OCI-LY7 (cell line): ENCODE results near the gene KCNH1. TPM values are rescaled to one million over a fixed set of nuclear protein-coding genes. Genes with fewer than 3 reads are reported as not detected.

Source experiments
- BruUV-seq: library from RNA; stranded (reverse); fragments of 400-500 nt; replicated peaks from 2 replicates; lab custom pipeline; 2021; lab: Mats Ljungman, UMichigan
- CTCF ChIA-PET: fragments of 300-600 bp; sonication (Branson Sonifier 250); formaldehyde crosslinking; loops from one replicate; lab custom pipeline; 2022; ENCODE audit warnings: antibody characterized with exemption; ENCODE audit not compliant: unreplicated experiment; lab: Charles Lee
- POLR2A ChIA-PET: fragments of 300-600 bp; sonication (Branson Sonifier 250); formaldehyde crosslinking; loops from one replicate; lab custom pipeline; 2022; ENCODE audit warnings: antibody characterized with exemption; lab: Charles Lee
- DNase-seq: peaks from one replicate; pipeline ENCODE4 v3.0.0-alpha.2; 2015; ENCODE audit warnings: low spot score
- H2AFZ ChIP-seq: fragments of 200-600 bp; sonication (generic), shearing (Covaris generic); 2 replicates; pipeline ENCODE4 v1.6.1; 2014; ENCODE audit warnings: mild to moderate bottlenecking, antibody characterized with exemption, low read length, moderate library complexity
- H3K27ac ChIP-seq: fragments of 200-600 bp; sonication (generic); 2 replicates; pipeline ENCODE4 v1.5.1; 2014; ENCODE audit warnings: mixed run types, low read depth, mild to moderate bottlenecking, moderate library complexity, low read length, inconsistent platforms; ENCODE audit not compliant: poor library complexity, severe bottlenecking
- H3K36me3 ChIP-seq: fragments of 200-600 bp; sonication (generic); 2 replicates; pipeline ENCODE4 v1.6.1; 2014; ENCODE audit warnings: mild to moderate bottlenecking, antibody characterized with exemption, low read length, moderate library complexity, mixed read lengths; ENCODE audit not compliant: insufficient read depth
- H3K4me1 ChIP-seq: fragments of 200-600 bp; sonication (generic); 2 replicates; pipeline ENCODE4 v1.5.1; 2014; ENCODE audit warnings: mild to moderate bottlenecking, low read length; ENCODE audit not compliant: insufficient read depth, poor library complexity, severe bottlenecking
- H3K4me2 ChIP-seq: fragments of 200-600 bp; sonication (generic); 2 replicates; pipeline ENCODE4 v1.6.1; 2014; ENCODE audit warnings: mild to moderate bottlenecking, low read length
- H3K4me3 ChIP-seq: fragments of 200-600 bp; sonication (generic); 2 replicates; pipeline ENCODE4 v1.5.1; 2014; ENCODE audit warnings: mild to moderate bottlenecking, low read depth, low read length; ENCODE audit not compliant: poor library complexity, severe bottlenecking
- H3K79me2 ChIP-seq: fragments of 200-600 bp; sonication (generic); 2 replicates; pipeline ENCODE4 v1.6.1; 2016; ENCODE audit warnings: low read depth, mild to moderate bottlenecking, low read length, moderate library complexity, mixed read lengths; ENCODE audit not compliant: insufficient read depth
- H3K9me2 ChIP-seq: fragments of 200-600 bp; sonication (generic); 2 replicates; pipeline ENCODE4 v1.6.1; 2016; ENCODE audit warnings: mild to moderate bottlenecking, low read length, mixed read lengths; ENCODE audit not compliant: insufficient read depth
- H3K9me3 ChIP-seq: fragments of 200-600 bp; sonication (generic); 2 replicates; pipeline ENCODE4 v1.6.1; 2014; ENCODE audit warnings: mild to moderate bottlenecking, mixed run types, low read length, mixed read lengths
- H4K20me1 ChIP-seq: fragments of 200-600 bp; sonication (generic); 2 replicates; pipeline ENCODE4 v1.6.1; 2014; ENCODE audit warnings: mild to moderate bottlenecking, antibody characterized with exemption, low read length, moderate library complexity, mixed read lengths; ENCODE audit not compliant: insufficient read depth
- EZH2phosphoT487 ChIP-seq: fragments of 200-600 bp; sonication (generic); IDR thresholded peaks from 2 replicates; pipeline ENCODE4 v1.6.1; 2018; ENCODE audit warnings: low read depth, borderline replicate concordance, mild to moderate bottlenecking, mixed run types, antibody characterized with exemption, low read length, moderate library complexity, mixed read lengths
- intact Hi-C: fragments of 100-400 bp; cut with micrococcal nuclease; formaldehyde crosslinking; loops from one replicate; pipeline ENCODE4 v1.10.0; 2022; ENCODE audit not compliant: unreplicated experiment
- total RNA-seq, 2 experiments: library from RNA; depleted of rRNA in 1 of 2; stranded (reverse); fragments of >200 nt in 1 of 2; shearing (Covaris generic) in 1 of 2; gene quantifications; 2 replicates each; pipeline ENCODE4 v1.2.3, GENCODE V29; 2014 to 2022
- TF ChIP-seq, protein P1 (sequence below): fragments of 200-600 bp; sonication (generic); conservative IDR thresholded peaks from 2 replicates; pipeline ENCODE4 v1.5.1; 2014; ENCODE audit warnings: mild to moderate bottlenecking, antibody characterized with exemption, low read length, moderate library complexity, mixed read lengths

The KCNH1 gene
- total RNA-seq, 2 experiments from 2014 or later: not detected

DNA sequence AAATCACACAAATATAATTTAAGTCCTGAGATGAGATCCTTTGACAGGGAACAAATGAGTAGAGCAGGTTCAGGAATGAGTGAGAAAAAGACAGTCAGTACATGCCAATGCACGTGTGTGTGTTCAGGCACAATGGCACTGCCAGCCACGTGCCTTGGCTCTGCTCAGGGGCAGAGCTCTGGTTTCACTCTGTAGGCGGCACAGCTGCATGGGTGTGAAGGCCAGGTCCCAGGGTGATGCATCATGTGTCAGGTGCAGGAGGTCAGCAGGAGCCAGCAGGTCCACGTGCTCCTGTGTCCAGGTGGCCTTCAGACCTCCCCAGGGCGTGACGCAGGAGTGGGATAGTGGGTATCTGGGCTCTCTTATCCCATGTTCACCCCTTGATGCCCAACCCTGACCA, 386.1 kb downstream of the KCNH1 start:
- DNase-seq: no peak
- BruUV-seq: no TSS peak
- Histone ChIP-seq H2AFZ (no peak overlapping the region), H3K9me2 (no peaks in the 10 kb centered on the region), H4K20me1 (no peaks in the 10 kb centered on the region), H3K4me2 (no peak overlapping the region), H3K4me1 (no peaks in the 10 kb centered on the region), H3K36me3 (no peaks in the 10 kb centered on the region), H3K9me3 (no peaks in the 10 kb centered on the region), H3K4me3 (no peak overlapping the region), H3K79me2 (no peaks in the 10 kb centered on the region), H3K27ac (no peak overlapping the region)
- TF ChIP-seq, protein P1, sequence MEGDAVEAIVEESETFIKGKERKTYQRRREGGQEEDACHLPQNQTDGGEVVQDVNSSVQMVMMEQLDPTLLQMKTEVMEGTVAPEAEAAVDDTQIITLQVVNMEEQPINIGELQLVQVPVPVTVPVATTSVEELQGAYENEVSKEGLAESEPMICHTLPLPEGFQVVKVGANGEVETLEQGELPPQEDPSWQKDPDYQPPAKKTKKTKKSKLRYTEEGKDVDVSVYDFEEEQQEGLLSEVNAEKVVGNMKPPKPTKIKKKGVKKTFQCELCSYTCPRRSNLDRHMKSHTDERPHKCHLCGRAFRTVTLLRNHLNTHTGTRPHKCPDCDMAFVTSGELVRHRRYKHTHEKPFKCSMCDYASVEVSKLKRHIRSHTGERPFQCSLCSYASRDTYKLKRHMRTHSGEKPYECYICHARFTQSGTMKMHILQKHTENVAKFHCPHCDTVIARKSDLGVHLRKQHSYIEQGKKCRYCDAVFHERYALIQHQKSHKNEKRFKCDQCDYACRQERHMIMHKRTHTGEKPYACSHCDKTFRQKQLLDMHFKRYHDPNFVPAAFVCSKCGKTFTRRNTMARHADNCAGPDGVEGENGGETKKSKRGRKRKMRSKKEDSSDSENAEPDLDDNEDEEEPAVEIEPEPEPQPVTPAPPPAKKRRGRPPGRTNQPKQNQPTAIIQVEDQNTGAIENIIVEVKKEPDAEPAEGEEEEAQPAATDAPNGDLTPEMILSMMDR: no peak
- no peak for TF ChIP-seq EZH2phosphoT487
- ChIA-PET POLR2A (interaction anchor here (0.6 kb wide), 1 partner anchor 246 kb away, joined by 3 read pairs; no protein-coding TSS in a partner anchor), CTCF (no interaction called here)
- intact Hi-C loops: no loop called here

- Histone ChIP-seq H3K4me1 (no peaks in the 10 kb centered on the region), H2AFZ (no peak overlapping the region), H3K4me2 (no peak overlapping the region), H3K9me2 (no peaks in the 10 kb centered on the region), H3K9me3 (no peaks in the 10 kb centered on the region), H4K20me1 (no peaks in the 10 kb centered on the region), H3K79me2 (no peaks in the 10 kb centered on the region), H3K4me3 (no peak overlapping the region), H3K36me3 (no peaks in the 10 kb centered on the region), H3K27ac (no peak overlapping the region)
- no peak for TF ChIP-seq EZH2phosphoT487
- TF ChIP-seq, protein P1: no peak
- DNase-seq: no peak
- POLR2A ChIA-PET: interaction anchor here (0.5 kb wide), 1 partner anchor 1999 kb away, joined by 3 read pairs; no protein-coding TSS in a partner anchor
- CTCF ChIA-PET: no interaction called here
- intact Hi-C loops: no loop called here
- no TSS peak for BruUV-seq
These were observed 386.8 kb downstream of the KCNH1 start for GRCh38 chr1:210747112-210747511.

DNA sequence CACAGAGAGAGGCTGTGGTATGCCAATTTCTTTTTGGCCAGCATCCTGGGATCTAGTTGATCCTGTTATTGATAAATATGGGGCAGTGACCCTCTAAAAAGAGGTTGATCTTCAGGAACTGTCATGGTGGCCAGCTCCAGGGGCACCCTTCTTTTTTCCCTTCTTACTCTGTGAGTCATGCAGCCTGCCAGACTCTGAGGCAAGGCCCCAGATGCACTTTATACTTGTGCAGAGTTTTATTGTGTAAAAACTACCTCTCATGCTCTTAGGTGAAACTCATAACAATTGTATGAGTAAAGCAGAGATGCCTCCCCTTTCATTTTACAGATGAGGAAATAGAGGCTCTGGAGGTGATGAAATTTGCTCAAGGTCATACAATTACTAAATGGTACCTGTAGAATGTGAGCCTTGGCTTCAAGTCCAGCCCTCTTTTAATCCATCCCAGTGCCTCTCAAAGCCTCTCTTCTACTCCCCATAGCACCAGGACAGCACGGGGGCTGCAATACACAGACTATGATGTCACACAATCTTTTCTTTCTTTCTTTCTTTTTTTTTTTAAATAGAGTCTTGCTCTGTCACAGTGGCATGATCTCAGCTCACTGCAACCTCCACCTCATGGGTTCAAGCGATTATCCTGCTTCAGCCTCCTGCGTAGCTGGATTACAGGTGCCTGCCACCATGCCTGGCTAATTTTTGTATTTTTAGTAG, 387.8 kb downstream of the KCNH1 start:
- H3K4me2 ChIP-seq: no peak overlapping the region
- BruUV-seq: no TSS peak
- no peak overlapping the region for H3K27ac ChIP-seq
- ChIA-PET CTCF (no interaction called here), POLR2A (no interaction called here)
- no peaks in the 10 kb centered on the region for H3K4me1 ChIP-seq
- TF ChIP-seq EZH2phosphoT487: no peak
- TF ChIP-seq, protein P1: no peak
- H3K4me3 ChIP-seq: no peak overlapping the region
- no peak for DNase-seq
- no peak overlapping the region for H2AFZ ChIP-seq
- H3K9me3 ChIP-seq: no peaks in the 10 kb centered on the region
- H3K9me2 ChIP-seq: no peaks in the 10 kb centered on the region
- no peaks in the 10 kb centered on the region for H4K20me1 ChIP-seq
- H3K36me3 ChIP-seq: no peaks in the 10 kb centered on the region
- intact Hi-C loops: no loop called here
- no peaks in the 10 kb centered on the region for H3K79me2 ChIP-seq
